Measurements from ENCODE around the gene LYL1.

Gene LYL1

DNA sequence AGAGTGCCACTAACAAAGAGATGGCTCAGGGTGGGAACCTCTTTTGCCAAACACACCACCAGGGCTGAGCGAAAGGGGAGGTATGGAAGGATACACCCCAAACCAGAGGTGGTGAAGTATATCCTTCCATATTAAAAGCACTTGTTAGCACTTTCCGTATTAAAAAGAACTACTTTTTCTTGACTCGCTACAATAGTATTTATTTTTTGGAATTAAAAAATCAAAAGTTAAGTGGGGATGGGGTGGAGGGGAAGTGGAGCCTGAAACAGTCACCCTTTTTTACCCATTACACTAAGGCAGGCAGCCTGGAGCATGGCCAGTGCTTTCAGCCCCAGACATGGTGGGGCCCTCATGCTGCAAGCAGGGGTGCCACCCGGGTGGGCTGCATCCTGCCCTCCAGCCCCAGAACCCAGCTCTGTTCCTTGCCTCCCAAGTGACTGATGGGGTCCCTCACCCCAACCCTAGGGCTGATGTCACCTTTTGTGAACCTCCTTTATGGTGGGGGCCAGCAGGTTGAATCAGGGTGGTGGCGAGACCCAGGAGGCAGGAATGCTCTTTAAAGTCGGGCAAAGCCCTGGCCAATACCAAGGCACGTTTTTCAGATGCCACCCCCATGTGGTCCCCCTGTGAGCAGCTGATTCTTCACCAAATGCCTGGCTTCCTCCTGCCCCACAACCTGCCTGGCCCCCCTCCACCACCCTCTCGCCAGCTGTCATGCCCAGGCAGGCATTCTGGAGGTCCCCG is 31.0 kb downstream of the LYL1 start:
- no peak for DNase-seq

DNA sequence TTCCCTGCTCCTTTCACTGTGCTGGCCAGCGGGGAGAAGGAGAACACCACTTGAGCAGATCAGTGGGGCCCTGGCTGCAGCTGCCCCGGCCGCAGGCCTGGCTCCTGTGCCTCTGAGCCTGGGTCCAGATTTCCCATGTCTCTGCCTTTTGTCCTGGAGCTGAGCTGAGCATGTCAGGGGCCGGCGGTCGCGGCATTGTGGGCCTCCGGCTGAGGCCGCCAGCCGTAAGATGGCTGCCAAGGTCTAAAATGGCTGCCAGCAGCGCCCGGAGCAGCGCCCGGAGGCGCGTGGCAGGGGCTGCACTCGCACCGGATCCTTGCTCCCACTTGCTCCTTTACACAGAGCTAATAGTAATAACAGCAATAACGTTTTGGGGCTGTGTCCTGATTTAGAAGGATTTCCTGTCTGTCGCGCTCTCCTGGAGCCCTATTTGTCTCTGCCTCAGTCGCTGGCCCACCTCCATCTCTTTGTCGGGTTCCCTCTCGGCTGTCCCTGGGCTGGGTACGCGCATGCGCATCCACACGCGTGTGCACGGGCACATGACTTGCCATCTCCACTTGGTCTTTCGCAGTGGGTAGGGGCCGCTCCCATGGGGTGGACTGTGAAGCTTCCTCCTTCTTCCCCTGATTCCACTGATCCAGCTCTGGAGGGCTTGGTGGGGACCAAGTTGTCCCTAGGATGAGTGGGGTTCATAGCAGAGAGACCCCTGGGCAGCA is 32.1 kb downstream of the LYL1 start:
- DNase-seq = no peak

DNA sequence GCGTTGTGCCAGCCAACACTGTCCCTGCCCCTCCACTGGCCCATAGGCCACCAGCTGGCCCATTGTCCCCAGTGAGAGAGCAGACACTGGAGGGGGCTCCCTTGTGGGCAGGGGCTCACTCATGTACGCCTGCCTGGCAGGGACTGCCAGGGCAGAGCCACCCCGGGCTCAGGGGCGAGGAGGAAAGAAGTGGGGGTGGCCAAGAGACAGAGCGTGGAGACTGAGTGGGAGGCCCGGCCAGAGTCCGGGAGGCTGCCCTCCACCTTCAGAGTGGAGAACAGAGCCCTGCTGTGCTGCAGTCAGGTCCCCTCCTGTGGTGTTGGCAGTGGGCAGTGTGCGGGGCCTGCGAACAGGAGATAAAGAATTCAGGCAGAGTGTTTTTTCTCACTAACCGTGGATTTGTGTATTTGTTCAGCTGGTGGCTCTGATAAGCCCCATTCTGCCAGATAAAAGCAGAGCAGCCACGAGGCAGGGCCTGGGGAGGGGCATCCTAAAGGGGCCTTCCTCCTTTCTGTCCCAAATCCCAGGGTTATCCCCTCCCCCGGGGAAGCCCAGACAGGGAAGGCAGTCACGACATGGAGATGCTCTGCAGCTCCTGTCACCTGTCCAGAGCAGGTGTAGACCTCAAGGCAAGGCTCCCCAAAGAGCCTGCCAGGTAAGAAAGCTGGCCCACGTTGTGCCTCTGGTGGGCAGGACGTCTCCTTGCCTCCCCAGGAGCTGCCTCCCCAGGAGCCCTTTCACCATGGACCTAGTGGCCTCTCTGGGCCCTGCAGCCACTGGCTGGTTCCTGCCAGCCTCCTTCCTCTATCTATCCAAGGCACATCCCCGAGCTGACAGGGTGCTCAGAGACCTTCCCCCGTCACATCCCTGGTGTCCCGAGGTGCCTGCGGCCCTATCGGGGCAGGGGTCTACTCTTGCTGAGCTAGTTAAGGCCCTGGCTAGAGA is 33.0 kb downstream of the LYL1 start:
- no peak for DNase-seq

DNA sequence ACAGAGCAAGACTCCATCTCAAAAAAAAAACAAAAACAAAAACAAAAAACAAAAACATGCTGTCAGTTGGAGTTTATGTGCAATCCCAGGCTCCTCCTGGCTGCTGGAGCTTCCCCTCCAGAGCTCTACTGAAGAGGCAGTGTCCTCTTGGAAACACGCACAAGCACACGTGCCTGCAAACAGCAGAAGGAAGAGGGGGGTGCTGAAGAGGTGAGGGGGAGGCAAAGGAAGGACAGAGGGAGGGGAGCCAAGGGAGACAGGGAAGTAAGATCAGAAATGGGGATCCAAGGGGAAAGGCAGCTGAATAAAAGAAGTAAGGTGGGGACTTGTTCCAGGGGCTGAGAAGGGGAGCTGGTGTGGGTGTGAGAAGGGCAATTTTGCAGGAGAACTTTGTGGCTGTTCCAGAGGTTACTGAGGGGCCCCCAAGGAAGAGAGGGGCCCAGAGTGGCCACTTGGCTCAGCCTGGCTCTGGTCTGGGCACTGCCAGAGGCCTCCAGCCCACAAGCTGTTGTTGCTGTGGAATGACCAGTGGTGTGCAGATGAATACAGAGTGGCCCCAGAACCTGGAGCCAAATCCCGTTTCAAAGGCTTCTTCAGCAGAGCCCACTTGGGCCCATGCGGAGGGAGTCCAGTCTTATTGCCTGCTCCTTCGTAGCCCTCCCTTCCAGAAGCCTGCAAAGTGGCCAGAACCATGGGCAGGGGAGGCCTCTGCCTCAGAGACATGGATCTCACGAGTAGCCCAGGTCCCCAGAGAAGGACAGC is 34.4 kb downstream of the LYL1 start:
- DNase-seq = no peak

DNA sequence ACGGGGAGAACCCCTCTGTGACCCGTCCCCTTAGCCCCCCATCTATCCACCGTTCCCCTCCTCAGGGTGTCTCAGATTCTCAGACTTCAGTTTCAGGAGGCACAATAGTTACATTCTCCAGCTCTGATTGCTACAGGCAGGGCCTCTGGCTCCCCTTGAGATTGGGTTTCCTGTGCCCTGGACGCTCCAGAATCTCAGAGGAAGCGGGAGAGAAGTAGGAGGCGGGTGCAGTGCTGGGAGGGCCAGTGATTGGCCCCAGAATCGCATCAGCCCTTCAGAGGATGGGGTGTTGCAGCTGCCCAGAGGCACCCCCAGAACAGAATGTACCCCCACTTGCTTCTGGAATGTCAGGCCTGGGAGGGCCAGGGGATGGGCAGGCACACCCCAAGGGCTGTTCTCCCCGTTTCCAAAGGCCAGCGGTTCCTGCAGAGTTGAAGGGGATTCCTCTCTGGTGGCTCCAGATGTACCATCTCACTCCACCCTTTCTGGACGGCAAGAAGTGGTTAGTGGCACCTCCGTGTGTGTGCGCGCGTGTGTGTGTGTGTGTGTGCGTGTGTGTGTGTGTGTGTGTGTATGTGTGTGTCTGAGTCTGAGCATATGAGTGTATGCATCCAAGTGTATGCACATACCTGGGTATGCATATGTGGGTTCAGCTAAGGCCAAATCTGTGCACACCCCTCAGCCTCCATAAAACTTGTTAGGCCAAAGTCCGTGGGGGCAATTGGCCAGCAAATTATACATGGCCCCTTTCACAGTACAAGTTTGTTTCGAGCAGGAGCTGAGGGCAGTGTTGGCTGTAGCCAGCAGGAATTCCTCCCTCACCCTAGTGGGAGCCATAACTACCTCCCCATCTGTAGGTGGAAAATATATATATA is 35.5 kb downstream of the LYL1 start:
- no peak for DNase-seq

DNA sequence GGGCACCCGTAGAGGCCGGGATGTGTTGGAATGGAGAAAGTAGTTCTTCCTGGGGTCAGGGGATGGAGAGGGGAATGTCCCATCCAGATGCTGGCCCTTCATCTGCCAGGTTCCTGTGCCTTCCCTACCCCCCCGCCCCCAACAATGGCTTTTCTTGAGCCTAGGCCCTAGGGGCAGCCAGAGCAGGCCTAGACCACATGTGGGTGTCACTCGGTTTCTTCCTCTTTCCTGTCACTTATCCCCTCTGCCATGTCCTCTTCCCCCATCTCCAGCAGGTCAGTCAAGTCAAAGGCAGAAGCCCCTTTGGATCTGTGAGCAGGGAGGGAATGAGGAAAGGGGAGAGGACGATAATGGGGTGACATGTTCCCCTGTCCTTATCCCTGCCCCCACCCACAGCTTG is 36.4 kb downstream of the LYL1 start:
- no peak for DNase-seq

DNA sequence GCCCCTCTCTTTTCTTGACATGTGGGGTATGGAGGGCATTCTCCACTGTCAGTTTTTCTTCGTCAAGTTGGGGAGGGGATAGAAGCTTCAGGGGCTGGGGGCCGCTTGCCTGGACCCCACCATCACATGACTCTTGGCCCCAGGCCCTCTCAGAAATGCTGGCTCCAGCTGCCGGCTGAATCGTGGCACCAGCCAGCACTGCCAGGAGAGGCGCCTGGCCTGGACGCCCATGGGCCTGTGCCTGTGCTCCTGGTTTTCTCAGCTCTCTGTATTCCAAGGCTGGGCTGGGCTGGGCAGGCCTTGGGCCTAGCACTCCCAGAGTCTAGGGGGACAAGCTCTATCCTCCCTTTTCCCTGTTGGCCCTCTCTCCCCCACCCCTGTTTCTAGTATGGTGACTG is 38.6 kb downstream of the LYL1 start:
- DNase-seq = no peak

DNA sequence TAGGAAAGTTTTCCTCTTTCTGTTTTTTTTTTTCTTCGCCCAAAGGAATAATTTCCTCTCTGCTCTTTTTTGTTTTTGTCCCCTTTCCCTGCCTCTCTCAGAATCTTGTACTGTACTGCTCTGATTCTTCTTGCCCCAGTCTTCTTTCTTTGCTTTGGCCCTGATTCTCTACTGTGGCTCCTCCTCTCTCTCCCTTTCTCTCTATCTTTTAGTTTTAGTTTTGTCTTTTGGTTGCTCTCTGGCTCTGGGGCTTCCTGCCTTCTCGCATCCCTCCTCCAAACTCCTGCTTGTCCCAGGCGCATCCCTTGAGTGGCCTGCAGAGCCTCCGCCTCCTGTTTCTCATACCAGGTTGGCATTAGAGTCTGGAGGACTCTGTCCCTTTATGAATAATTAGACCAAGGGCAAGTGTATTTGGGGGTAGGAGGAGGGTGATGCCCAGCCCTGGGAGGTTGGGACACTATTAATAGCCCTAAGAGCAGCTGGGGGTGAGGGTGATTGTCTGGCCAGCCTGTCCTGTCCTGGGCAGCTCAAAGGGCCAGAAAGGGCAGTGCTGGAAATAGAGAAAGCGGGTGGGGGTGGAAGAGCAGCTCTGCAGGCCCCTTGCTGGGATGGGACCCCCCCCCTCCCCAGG is 39.1 kb downstream of the LYL1 start:
- DNase-seq = no peak

DNA sequence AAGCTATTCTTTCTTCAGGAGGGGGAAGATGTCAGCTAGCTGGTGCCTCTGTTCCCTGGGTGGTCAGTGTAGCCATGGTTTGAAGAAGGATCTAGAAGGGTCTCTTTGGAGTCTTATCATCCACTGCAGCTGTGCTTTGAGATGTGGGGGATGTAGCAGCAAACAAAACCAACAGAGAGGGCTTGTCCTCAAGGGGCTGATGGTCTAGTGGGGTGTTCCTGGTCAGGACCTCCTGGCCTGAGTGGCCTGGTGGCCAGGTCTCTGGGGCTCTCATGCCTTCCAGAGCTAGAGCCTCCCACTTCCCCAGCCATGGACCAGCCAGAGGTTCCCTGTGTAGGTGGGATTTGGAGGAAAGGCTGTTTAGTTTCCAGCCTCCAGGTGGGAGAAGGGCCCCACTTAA is 40.3 kb downstream of the LYL1 start:
- DNase-seq = no peak

DNA sequence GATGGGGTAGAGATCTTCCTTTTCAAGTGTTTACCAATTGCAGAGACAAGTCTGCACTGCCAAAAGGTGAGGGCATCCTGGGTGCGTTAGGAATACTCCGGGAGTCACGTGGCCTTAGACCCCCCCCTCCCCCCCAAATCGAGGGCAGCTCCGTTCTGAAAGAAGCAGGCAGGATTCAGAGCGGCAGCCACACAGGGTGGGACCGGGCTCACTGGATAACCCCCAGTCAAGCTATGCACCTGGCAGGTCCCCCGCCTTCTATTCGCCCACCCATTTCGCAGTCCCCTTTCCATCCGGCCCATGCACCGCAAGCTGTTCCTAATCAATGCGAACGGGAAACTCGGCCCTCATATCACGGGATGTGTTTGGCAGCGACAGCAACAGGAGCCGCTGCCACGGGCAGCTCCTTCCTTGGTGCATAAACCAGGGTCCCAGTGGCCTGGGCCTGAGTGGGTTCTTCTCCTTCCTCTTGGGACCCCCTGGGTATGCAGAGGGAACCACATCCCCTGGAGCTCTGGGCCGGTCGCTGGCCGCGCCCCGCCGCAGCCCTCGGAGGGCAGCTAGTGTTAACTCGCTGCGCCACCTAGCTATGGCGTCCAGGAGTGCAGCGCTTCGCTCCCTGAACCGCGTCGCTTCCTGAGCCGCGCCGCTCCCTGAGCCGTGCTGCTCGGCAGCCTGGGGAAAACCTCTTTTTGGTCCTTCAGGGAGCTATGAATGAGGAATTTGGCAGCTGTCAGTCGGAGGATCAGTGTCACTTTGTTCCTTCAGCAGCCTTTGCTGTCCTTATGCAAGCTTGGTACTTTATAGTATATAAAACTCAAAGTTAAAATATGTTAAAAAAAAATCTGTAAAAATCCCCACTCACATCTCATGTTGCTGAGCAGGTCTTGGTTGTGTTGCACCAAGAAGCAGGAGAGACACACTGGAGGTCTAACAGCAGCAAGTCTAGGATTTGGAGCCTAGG is 41.4 kb downstream of the LYL1 start:
- DNase-seq = peak; percentile 84

DNA sequence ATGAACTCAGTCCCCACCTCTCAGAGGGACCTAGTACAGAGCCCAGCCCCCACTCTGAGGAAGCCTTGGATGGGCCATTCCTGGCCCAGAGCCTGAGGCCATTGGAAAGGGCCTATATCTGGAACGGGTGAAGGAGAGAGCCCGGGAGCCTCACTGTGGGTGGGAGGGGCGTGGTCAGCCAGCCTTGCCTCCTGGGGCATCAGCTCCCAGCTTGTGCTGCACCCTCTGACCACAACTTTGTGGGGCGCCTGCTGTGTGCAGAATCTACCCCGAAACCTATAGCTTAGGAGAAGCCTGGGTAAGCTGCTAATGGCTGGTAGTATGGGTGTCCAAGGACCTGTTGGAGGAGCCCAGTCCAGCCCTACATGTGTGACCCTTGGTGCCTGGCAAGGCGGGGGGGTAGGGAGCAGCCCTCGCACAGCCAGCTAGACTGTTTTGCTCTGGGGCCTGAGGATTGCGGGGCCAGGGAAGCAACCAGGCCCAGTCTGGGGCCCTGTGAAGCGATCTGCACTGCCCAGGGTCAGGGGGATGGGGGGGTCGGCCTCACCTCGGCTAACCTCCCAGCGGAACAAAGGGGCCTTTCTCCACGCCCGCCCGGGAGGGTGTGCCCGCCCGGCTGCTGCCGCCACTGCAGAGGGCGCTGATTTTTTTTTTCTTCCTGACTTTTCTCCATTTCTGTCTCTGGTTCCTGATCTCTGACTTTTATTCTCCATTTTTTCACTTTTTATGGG is 42.3 kb downstream of the LYL1 start:
- DNase-seq = no peak

DNA sequence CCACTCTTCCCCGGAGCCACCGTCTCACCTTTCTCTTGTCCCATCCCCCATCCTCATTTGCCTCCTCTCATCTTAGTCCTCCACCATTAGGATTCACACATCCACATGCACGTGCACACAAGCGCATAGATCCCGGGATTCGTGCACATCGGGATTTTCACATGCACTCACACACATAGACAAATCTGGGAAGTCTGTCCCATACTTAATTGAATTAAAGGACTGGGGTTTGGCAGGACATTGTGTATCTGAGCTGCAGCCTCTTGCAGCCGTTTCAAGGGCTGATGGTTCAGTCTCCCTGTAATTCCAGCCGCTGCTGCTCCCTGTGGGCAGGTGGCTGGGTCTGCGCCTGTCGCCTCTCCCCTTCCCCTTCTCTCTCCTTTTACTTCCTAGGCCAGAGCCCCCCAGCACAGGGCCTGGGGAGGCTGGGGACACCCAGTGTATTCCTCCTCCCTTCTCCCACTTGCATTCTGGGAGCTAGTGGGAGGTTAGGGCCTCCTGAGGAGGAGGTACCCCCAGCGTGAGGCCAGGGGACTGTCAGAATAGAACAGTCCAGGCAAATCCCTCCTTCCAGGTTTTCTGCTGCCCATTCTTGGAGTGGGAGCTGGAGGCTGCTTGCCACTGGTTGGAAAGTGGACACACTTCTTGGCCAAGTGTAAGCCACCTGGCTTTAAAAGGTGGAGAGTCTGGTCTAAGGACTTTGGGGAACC is 43.6 kb downstream of the LYL1 start:
- no peak for DNase-seq

DNA sequence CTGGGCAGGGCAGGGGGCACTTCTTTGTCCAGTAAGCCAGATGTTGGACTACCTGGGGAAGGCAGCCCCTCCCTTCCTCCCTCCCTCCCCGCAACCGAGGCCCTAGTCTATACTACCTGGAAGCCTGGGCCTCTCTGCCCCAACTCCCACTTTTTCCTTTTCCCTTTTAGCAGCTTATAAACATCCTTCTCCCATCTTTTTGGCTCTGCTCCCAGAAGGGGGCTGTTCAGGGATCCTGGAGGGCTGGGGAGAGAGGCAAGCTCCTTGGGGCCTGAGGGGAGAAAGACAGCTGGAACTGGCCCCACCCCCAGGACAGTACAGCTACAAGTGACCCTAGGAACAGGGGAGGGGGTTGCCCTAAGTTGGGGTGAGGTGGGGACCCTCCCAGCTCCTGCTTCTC is 44.9 kb downstream of the LYL1 start:
- DNase-seq = no peak

DNA sequence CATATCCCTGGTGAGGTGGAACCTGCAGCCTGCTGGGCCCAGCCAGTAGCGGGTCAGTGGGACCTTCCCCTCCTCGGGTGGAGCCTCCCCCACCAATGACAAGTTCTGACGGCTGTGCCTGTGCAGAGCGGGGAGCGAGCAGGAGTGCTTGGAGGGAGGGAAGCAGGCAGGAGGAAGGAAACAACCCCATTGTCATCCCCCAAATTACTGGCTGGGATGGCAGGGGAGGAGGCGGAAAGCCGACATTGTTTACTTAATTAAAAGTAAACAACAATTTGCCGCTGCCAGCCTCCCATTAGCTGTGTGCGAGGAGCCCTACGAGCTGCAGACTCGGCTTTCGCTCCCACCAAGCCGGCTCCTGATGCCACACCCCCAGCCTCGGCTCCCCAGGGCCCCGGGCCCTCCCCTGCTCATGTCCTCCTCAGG is 45.5 kb downstream of the LYL1 start:
- DNase-seq = no peak

DNA sequence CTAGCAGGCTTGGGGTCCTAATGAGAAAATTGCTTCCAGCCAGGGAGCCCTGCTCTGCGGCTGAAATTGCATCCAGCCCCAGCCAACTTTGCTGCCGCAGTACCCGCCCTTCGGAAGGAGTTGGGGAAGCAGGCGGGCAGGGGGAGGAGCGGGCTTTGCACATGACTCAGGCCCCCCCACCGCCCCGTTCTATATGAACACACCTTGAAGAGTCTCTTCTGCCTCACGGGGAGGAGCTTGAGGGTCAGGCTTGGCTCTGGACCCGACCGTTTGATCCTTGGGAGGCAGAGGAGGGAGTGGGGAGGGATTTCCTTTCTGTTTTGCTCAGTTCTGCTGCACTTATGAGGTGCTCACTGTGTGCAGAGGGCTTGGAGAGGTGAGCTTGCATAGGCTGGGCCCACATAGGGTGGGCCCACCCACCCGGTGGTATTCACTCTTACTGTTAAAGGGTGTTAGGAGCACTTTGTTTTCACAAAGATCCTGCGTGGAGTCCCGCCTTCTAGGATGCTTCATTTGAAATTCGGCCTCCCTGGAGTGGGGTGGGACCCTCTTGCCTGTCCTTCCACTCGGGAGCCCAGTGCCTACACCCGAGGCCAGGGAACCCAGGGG is 46.5 kb downstream of the LYL1 start:
- no peak for DNase-seq

DNA sequence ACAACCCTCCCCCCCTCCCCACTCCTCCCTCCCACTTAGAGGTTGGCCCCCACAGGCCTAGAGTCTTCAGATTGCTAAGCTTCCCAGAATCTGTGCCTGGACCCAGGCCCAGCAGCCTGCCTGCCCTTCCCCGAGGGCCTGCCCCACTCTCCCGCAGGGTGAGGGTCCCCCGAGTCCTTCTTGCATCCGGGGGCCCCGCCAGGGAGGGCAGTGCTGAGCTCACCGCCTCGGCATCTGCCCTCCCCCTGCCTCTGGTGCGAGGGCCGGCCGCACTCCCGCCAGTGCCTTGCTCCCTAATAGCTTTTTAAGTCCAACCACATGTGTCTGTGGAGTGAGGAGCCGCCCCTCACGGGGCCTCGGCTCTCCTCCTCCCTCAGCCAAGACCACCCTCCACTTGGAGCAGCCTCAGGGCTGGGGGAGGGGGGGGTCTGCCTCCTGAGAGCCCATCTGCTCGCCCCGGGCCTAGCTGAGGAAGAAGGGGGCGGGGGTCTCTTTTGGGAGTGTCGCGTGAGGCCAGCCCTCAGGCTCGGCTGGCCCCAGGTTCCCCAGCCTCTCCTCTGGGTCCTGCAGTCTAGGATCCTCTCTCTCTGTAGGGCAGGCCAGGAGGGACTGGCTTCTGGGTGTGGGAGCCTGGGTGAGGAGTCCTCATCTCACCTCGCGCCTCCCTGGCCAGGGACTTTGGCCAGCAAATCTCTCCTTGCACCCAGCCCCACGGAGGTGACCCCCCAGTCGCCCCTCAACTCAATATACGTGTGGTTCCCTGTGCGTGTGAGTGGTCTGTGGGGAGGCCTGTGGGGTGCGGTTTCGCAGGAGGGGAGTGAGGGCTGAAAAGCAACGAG is 47.2 kb downstream of the LYL1 start:
- DNase-seq = no peak

DNA sequence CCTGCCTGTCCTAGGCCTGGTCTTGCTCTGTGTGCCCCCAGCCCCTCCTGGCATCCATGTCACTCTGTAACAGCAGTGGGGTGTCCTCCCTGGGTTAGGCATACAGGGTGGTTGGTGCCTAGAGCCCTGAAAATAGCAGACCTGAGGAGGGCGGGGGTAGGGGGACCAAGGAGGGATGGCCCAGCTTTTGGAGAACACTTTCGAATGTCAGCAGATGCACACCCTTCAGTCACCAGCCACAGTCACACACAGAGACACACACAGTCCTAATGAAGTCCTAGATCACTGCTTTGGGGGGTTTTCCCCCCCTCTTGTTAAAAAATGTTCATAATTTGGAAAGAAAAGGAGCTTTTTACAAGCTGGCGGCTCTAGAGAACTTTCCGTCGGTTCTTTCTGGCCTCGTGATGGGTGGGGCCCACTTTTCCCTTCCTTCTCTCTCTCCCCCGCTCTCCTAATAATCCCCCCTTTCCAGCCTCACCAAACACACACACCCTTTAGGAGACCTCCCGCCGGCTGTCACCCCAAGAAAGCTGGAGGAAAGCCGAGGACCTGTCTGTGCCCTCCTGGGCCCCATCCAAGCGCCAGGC is 47.9 kb downstream of the LYL1 start:
- DNase-seq = no peak

All from RPMI8226 (cell line).